ENCODE data around the gene MAN1A1.

MAN1A1 gene

GRCh38 chr6:119267126-119267905, 82.2 kb downstream of the MAN1A1 start:
- DNase-seq = no peak

GRCh38 chr6:119264854-119265397, 84.6 kb downstream of the MAN1A1 start:
- DNase-seq = no peak

GRCh38 chr6:119262612-119263011, 86.9 kb downstream of the MAN1A1 start:
- no peak for DNase-seq

DNA sequence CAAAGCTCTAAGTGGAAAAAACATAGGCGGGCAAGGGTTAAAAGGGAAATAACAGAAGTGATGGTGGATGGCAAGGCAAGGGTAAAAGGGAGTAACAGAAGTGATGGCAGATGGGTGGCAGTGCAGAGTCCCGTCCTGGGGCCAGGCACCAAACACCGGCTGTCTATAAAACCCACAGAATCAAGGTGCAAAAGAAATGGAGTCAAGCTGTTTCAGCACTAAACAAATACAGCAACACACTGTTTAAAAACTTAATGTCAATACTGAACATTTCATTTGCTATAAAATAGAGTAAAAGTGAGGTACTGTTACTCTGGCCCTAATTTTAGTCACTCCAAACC, 87.6 kb downstream of the MAN1A1 start:
- no peak for DNase-seq

DNA sequence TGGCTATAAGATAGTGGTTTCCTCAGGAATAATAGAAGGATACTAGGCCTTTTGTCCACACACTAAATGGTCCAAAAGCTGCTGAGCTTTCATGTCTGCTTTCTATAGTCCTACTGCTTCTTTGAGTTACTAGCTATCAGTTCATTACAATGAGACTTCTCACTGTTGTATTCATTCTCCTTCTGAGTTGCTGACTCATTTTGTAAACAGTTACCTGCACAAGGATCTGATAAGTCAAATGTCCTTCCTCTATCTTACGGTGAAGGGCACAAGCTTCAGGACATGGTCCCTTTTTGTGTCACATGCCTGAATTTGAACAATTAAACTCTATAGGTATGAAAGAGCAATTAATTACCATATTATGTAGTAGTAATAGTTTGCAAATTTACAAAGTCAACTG, 90.5 kb downstream of the MAN1A1 start:
- DNase-seq = no peak

GRCh38 chr6:119257726-119258125, 91.8 kb downstream of the MAN1A1 start:
- DNase-seq = no peak

DNA sequence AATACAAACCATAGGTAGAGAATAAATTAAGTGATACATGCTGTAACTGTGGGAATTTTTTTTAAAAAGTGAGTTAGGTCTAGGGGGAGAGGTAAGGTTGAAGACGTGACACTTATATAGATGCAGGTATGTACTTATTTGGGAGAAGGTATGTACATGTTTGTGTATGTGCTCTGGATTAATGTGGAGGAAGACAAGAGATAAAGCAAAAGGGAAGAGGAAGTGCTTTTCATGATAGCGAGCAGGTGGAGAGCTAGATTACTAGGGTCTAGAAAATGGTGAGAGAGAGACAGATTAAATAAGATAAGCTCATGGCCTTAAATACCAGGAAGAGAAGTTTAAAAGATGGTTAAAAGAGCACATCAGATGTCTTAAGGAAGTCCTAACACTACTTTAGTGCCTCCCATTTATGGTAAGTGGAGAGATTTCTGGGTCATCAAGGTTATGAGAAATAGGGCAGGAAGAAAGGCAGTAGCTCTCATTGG, 92.5 kb downstream of the MAN1A1 start:
- no peak for DNase-seq

- no peak for DNase-seq
Measured at GRCh38 chr6:119256392-119256791, 93.2 kb downstream of the MAN1A1 start.

DNA sequence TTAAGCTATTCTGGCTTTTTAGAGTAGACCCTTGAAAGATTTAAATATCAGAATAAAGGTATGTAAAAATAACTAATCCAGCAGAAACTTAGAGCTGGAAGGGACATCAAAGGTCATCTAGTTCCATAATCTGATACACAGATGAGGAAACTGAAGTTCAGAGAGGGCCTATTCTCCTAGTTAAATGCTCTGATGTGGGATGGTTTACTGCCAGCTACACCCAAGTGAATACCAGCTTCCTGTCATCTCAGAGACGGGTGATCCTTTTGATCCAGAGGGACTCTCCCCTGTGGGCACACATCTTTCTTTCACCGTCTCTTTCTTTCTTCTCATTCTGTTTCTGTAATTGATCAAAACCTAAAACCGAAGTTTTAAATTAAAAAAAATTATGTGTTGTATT, 94.1 kb downstream of the MAN1A1 start:
- DNase-seq = no peak

DNA sequence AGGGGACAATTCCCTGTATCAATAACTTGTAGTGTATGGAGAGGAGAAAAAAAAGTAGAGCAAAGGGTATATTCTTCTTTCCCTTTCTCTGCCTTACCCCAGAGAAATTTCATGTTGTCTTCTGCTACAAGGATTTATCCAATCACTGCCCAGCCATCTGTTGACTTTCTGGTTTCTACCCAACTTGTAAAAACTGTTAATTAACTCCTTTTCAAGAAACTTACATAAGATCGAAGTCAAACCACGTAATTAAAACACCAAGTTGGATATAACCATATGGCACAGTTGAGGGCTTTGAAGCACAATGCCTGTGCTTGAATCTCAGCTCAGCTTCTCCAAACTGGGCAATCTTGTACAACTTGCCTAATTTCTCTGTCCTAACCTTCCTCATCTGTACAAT, 99.5 kb downstream of the MAN1A1 start:
- DNase-seq = no peak

GRCh38 chr6:119249319-119249718, 100.2 kb downstream of the MAN1A1 start:
- DNase-seq = no peak

DNA sequence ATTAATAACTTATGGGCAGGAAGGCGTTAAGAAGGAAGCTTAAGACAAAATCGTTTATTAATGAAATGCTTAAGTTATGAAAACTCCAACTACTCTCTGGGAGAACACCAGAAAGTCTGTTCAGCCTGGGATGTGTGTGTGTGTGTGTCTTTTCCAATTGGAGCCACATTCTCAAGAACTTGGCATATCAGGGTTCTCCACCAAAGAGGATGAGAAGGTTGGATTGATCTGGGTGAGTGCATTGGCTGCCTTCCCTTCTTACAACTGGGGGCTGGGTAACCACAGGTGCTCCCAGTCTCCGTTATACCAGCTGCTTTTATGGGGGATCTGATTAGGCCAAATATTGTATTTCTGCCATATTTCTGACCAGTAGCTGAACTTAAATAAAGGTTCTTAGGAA, 102.1 kb downstream of the MAN1A1 start:
- no peak for DNase-seq

DNA sequence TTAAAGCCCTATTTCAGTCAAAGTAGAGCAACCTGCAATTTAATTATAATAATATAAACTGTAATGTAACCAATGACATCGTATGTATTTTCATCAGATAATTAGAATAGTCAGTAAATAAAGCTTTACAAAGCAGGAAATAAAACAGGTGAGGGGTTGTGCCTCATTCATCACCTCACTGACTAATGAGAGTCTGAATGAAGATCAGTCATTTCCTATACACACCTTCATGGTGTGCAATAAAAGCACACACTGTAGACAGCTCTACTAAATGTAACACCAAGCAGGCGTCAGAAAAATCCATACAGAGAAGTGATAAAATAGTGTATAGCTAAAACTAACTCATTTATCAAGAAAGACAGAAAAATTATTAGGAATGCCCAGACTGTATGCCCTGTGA, 105.9 kb downstream of the MAN1A1 start:
- no peak for DNase-seq

DNA sequence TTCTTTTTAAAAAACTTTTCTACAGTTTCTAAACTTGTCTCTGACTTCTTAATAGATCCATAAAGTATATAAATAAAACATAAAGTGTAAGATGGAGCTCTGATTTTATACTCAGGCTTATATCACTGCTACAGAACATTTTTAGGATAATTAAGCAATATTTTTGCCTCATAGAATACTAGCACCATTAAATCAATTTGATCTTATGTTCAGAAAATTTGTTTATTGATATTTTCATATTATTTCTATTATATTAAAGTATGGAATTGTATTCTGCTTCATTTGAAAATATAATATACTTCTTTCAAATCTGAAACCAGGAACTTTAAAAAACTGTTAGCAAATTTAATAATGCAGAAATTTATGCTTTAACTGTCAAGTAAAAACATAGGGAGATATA, 106.5 kb downstream of the MAN1A1 start:
- no peak for DNase-seq

DNA sequence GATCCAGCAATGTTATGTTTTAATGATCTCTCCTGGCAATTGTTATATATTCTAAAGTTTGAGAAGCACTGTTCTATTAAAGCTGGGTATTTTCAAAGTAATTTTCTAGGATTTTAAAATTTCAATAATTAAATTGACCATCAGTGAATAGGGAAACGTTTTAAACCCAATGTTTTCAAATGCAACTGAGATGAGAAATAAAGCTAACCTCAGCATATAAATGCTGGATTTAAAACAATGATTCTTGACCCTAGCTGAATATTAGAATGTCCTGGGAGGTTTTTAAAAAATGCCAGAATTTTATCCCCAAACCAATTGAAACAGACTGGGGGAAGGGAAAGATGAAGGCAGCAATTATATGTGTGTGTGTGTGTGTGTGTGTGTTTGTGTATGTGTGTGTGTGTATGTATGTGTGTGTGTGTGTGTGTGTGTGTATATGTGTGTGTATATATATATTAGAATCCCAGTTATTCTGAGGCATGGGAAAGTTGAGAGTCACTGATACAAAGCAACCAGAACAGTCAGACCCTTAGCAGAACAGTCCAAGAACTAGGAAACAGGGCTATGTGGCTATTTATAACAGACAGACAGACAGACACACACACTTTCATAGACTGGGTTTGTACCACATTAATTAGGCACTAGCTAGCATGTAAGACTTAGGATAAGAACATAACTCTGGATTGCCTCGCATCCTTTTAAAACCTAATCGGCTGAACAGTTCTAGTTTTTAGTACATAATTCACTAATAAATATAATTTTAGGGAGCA, 107.8 kb downstream of the MAN1A1 start:
- DNase-seq = no peak

DNA sequence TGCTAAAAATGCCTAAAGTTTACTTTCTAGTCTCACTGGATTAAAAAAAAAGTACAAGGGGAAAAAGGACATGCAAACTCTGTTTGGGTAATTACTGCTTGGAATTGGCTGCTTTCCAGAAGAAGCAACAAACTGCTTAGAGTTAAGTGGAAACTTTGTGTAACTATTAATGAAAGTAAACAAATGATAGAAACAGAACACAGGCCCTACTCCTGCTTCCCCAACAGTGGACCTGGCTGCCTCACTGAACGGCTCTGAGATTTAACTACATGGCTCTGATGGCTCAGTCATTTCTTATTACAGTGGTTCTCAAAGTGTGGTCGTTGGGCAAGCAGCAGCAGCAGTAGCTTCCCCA, 108.5 kb downstream of the MAN1A1 start:
- DNase-seq = no peak

DNA sequence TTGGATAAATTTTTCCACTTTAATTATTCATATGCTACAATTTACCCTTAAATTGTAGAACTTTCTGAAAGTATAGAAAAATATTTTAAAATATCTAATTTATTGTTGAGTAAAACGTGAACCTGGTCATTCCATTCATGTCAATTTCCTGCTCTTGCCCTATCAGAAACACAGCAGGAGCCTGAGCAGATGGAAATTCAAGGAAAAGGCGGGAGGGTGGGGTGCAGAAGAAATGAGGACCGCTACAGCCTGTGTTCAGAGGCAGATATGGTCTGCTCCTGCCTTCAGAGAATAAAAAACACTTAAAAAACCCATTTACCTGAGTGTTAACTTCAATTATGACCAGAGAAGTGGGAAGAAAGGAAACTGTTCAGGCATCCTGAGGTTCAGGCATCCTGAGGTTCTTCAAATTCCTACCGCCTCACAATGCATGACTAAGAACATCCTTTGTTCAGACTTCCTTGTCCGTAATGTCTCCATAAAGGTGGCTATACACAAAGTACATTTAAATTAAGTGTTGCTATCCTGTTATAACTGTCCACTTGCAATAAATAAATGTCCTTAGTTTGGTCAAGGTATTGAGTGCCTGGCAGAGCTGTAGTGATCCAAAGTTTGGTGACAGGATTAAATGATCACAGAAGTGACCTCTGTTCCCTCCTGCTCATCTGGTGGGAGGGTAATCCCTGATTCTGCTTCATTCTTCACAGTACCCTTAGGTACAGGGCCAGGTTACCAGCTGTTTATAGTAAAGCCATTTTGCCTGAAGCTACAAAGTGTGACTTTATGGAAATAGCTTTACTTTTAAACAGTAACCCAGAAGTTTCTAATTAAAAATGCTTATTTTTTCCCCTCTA, 109.1 kb downstream of the MAN1A1 start:
- DNase-seq = no peak

- DNase-seq = no peak
Measured at GRCh38 chr6:119237177-119237715, 112.3 kb downstream of the MAN1A1 start.

DNA sequence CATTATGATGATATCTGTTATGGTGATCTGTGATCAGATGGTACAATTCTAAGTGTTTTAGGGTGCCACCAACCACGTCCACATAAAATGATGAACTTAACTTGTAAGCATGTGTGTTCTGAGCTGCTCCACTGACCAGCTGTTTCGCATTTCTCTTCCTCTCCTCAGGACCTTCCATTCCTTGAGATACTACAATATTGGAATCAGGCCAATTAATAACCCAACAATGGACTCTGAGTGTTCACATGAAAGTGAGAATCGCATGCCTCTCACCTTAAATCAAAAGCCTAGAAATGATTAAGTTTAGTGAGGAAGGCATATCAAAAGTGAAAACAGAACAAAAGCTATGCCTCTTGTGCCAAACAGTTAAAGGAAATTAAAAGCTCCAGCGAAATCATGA, 114.6 kb downstream of the MAN1A1 start:
- no peak for DNase-seq

GRCh38 chr6:119234457-119234856, 115.1 kb downstream of the MAN1A1 start:
- DNase-seq = no peak

GRCh38 chr6:119233312-119233984, 116.1 kb downstream of the MAN1A1 start:
- DNase-seq = no peak

DNA sequence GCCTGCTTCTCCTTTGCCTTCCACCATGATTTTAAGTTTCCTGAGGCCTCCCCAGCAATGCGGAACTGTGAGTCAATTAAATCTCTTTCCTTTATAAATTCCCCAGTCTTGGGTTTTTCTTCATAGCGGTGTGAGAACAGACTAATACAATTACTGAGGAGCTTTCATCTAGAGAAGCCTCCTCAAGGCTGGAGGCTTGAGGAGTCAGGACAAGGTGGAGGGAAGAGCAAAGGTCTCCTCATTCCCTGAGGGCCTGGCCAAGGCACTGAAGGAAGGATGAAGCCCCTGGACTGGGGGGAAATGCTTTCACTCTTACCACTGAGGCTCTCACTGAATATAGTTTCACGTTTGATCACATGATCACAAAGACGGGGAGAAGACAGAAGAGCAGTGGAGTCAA, 118.2 kb downstream of the MAN1A1 start:
- no peak for DNase-seq

Data from CD4-positive, alpha-beta T cell treated with Interferon gamma for 1 hour (primary cell).